Mucosa of rectum (tissue), 2 donors: ENCODE measurements around the gene ST3GAL3.
A peak's percentile ranks its signal among the peaks of the same experiment; 100 is the strongest.

ENCODE experiments used
- H3K27ac ChIP-seq, 2 donors: one replicate each; pipeline ENCODE4 v1.7.0; 2013; ENCODE audit warnings: inconsistent platforms in 2 of 2, low read depth in 2 of 2, low read length in 2 of 2
- H3K27me3 ChIP-seq, 2 donors: one replicate each; pipeline ENCODE4 v1.7.0; 2013; ENCODE audit warnings: low read length in 2 of 2; ENCODE audit not compliant: control insufficient read depth in 2 of 2, insufficient read depth in 2 of 2
- H3K36me3 ChIP-seq, 2 donors: one replicate each; pipeline ENCODE4 v1.7.0; 2013; ENCODE audit warnings: low read length in 2 of 2; ENCODE audit not compliant: control insufficient read depth in 2 of 2, insufficient read depth in 2 of 2
- H3K4me1 ChIP-seq, 2 donors: one replicate each; pipeline ENCODE4 v1.7.0; 2013; ENCODE audit warnings: low read length in 2 of 2, mild to moderate bottlenecking in 1 of 2; ENCODE audit not compliant: control insufficient read depth in 2 of 2, insufficient read depth in 2 of 2
- H3K4me3 ChIP-seq, 2 donors: one replicate each; pipeline ENCODE4 v1.7.0; 2013; ENCODE audit warnings: low read length in 2 of 2
- H3K9ac ChIP-seq, 2 donors: one replicate each; pipeline ENCODE4 v1.7.0; 2013; ENCODE audit warnings: low read length in 2 of 2, low read depth in 1 of 2, mild to moderate bottlenecking in 1 of 2
- H3K9me3 ChIP-seq, 2 donors: one replicate each; pipeline ENCODE4 v1.7.0; 2013; ENCODE audit warnings: low read length in 2 of 2; ENCODE audit not compliant: control insufficient read depth in 2 of 2
- donor health status: healthy.
- donor health status: Normal muscosa, but diverticular disease.

The ST3GAL3 gene

GRCh38 chr1:43814401-43814800, 107.1 kb downstream of the ST3GAL3 start:
- Histone ChIP-seq H3K27ac (no peak overlapping the region), H3K4me3 (no peak overlapping the region), H3K9ac (no peak overlapping the region), H3K4me1 (no peaks in the 10 kb centered on the region), H3K36me3 (peaks cover 0 to 10% of the 10 kb centered on the region in 2 donors), H3K27me3 (no peaks in the 10 kb centered on the region), H3K9me3 (no peaks in the 10 kb centered on the region)

- Histone ChIP-seq H3K4me1 (no peaks in the 10 kb centered on the region), H3K9ac (no peak overlapping the region), H3K9me3 (no peaks in the 10 kb centered on the region), H3K36me3 (peaks cover 0 to 8% of the 10 kb centered on the region in 2 donors), H3K27me3 (no peaks in the 10 kb centered on the region), H3K27ac (no peak overlapping the region), H3K4me3 (no peak overlapping the region)
Measured at GRCh38 chr1:43817304-43817939, 110.1 kb downstream of the ST3GAL3 start.

- Histone ChIP-seq H3K4me1 (no peaks in the 10 kb centered on the region), H3K27me3 (no peaks in the 10 kb centered on the region), H3K9ac (no peak overlapping the region), H3K4me3 (no peak overlapping the region), H3K9me3 (no peaks in the 10 kb centered on the region), H3K27ac (no peak overlapping the region), H3K36me3 (peaks cover 0 to 8% of the 10 kb centered on the region in 2 donors)
Measured at GRCh38 chr1:43818691-43819090, 111.4 kb downstream of the ST3GAL3 start.

- no peaks in the 10 kb centered on the region for H3K27me3 ChIP-seq
- H3K36me3 ChIP-seq: peaks cover 0 to 8% of the 10 kb centered on the region in 2 donors
- no peak overlapping the region for H3K4me3 ChIP-seq
- H3K9ac ChIP-seq: no peak overlapping the region
- no peaks in the 10 kb centered on the region for H3K4me1 ChIP-seq
- no peak overlapping the region for H3K27ac ChIP-seq
- H3K9me3 ChIP-seq: no peaks in the 10 kb centered on the region
Measured at GRCh38 chr1:43819357-43819756, 112.0 kb downstream of the ST3GAL3 start.

GRCh38 chr1:43821471-43821870, 114.1 kb downstream of the ST3GAL3 start:
- H3K9ac ChIP-seq: no peak overlapping the region
- H3K9me3 ChIP-seq: no peaks in the 10 kb centered on the region
- H3K4me1 ChIP-seq: no peaks in the 10 kb centered on the region
- H3K4me3 ChIP-seq: no peak overlapping the region
- H3K27me3 ChIP-seq: no peaks in the 10 kb centered on the region
- no peak overlapping the region for H3K27ac ChIP-seq
- H3K36me3 ChIP-seq: no peaks in the 10 kb centered on the region

GRCh38 chr1:43822040-43822690, 114.8 kb downstream of the ST3GAL3 start:
- Histone ChIP-seq H3K9me3 (no peaks in the 10 kb centered on the region), H3K4me1 (no peaks in the 10 kb centered on the region), H3K27ac (peak overlapping the region in 1 of 2 donors; percentile 19), H3K27me3 (no peaks in the 10 kb centered on the region), H3K36me3 (no peaks in the 10 kb centered on the region), H3K9ac (no peak overlapping the region), H3K4me3 (no peak overlapping the region)

- Histone ChIP-seq H3K27me3 (no peaks in the 10 kb centered on the region), H3K36me3 (no peaks in the 10 kb centered on the region), H3K9me3 (no peaks in the 10 kb centered on the region), H3K4me3 (no peak overlapping the region), H3K4me1 (no peaks in the 10 kb centered on the region), H3K9ac (no peak overlapping the region), H3K27ac (no peak overlapping the region)
Measured at GRCh38 chr1:43824795-43825194, 117.5 kb downstream of the ST3GAL3 start.

GRCh38 chr1:43828574-43828973, 121.2 kb downstream of the ST3GAL3 start:
- peaks cover 0 to 4% of the 10 kb centered on the region in 2 donors for H3K4me1 ChIP-seq
- no peaks in the 10 kb centered on the region for H3K36me3 ChIP-seq
- no peak overlapping the region for H3K27ac ChIP-seq

GRCh38 chr1:43830802-43831201, 123.5 kb downstream of the ST3GAL3 start:
- Histone ChIP-seq H3K27me3 (no peaks in the 10 kb centered on the region), H3K4me3 (no peak overlapping the region), H3K4me1 (peaks cover 6 to 8% of the 10 kb centered on the region in 2 donors), H3K9ac (no peak overlapping the region), H3K9me3 (no peaks in the 10 kb centered on the region), H3K27ac (no peak overlapping the region), H3K36me3 (no peaks in the 10 kb centered on the region)

More at GRCh38 chr1:43828574-43828973, 121.2 kb downstream of the ST3GAL3 start:
- H3K27me3 ChIP-seq: no peaks in the 10 kb centered on the region
- H3K9ac ChIP-seq: no peak overlapping the region
- no peak overlapping the region for H3K4me3 ChIP-seq
- H3K9me3 ChIP-seq: no peaks in the 10 kb centered on the region

GRCh38 chr1:43831851-43832250, 124.5 kb downstream of the ST3GAL3 start:
- Histone ChIP-seq H3K9me3 (no peaks in the 10 kb centered on the region), H3K4me3 (no peak overlapping the region), H3K27me3 (no peaks in the 10 kb centered on the region), H3K4me1 (peaks cover 15 to 18% of the 10 kb centered on the region in 2 donors), H3K36me3 (no peaks in the 10 kb centered on the region), H3K27ac (no peak overlapping the region), H3K9ac (no peak overlapping the region)
